ENCODE measurements around the gene OVCA2.

OVCA2 gene

GRCh38 chr17:2058586-2059546 is 17.0 kb downstream of the OVCA2 start:
- DNase-seq (no peak), ATAC-seq (ENCODE audit: insufficient read depth, low read depth) (no peak)
- H3K4me2 ChIP-seq (ENCODE audit: insufficient read depth, low read length), result no peak overlapping the region
- H4K20me1 ChIP-seq (ENCODE audit: insufficient read depth, low read length), result peaks cover 11% of the 10 kb centered on the region
- no peaks in the 10 kb centered on the region for H3K79me2 ChIP-seq (ENCODE audit: insufficient read depth, low read length)
- peaks cover 27% of the 10 kb centered on the region for H3K36me3 ChIP-seq (ENCODE audit: insufficient read depth, low read length)
- H3K27me3 ChIP-seq (ENCODE audit: insufficient read depth, low read length, poor library complexity), result peaks cover 18% of the 10 kb centered on the region
- H3K27ac ChIP-seq (ENCODE audit: low read length), result no peak overlapping the region
- H3K9ac ChIP-seq (ENCODE audit: low read depth, low read length), result no peak overlapping the region
- H3K4me3 ChIP-seq (ENCODE audit: low read depth in 1 of 2, low read length in 2 of 2), result no peak overlapping the region
- H2AFZ ChIP-seq (ENCODE audit: low read depth, low read length), result no peak overlapping the region
- TF ChIP-seq, protein P1, sequence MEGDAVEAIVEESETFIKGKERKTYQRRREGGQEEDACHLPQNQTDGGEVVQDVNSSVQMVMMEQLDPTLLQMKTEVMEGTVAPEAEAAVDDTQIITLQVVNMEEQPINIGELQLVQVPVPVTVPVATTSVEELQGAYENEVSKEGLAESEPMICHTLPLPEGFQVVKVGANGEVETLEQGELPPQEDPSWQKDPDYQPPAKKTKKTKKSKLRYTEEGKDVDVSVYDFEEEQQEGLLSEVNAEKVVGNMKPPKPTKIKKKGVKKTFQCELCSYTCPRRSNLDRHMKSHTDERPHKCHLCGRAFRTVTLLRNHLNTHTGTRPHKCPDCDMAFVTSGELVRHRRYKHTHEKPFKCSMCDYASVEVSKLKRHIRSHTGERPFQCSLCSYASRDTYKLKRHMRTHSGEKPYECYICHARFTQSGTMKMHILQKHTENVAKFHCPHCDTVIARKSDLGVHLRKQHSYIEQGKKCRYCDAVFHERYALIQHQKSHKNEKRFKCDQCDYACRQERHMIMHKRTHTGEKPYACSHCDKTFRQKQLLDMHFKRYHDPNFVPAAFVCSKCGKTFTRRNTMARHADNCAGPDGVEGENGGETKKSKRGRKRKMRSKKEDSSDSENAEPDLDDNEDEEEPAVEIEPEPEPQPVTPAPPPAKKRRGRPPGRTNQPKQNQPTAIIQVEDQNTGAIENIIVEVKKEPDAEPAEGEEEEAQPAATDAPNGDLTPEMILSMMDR (IDR thresholded peaks at IDR 0.05; ENCODE audit: borderline replicate concordance, extremely low read depth, low read length, poor library complexity, severe bottlenecking), result peak; percentile 64
- no peak for TF ChIP-seq EZH2 (IDR thresholded peaks at IDR 0.05; ENCODE audit: borderline replicate concordance, low read depth, low read length, severe bottlenecking)
- peaks cover 24% of the 10 kb centered on the region for H3K4me1 ChIP-seq (ENCODE audit: insufficient read depth, low read length)
- H3K9me3 ChIP-seq (ENCODE audit: insufficient read depth, low read length, severe bottlenecking), result no peaks in the 10 kb centered on the region

DNA sequence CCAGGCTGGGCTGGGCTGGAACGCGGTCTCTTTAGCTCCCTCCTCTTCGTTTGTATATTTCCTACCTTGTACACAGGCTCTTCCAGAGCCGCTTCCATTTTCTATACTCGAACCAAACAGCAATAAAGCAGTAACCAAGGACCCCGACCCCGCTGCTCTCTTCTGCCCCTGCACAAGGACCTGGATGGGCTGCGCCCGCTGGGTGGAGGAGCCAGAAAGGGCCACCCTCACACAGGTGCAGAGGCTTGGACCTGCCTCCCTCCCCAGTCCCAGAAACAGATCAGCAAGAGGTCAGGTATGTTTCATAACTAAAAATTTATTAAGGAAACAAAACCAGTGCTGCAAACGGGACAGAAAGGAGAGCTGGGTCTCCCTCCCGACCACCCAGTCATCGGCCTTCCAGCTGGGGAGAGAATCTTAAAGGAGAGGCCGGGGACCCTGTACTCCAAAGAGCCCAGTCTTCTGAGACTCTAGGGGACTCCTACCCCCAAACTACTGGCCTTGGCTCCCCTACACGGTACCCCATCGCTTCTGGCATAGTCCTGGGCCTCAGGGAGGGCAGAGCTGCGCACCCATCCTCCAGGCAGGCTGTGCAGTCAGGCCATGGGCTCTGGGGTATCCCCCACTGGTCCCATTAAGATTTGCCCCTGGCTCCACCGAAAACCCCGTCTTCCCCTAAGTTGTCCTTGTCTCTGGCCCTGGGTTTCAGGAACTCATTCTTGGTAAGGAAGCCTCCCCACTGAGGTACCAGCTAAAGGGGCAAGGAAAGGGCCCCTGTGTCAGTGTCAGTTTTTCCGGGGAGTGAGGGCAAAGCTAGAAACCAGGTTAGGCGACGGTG is 17.9 kb downstream of the OVCA2 start:
- peaks cover 15% of the 10 kb centered on the region for H3K4me1 ChIP-seq (ENCODE audit: insufficient read depth, low read length)
- peaks cover 9% of the 10 kb centered on the region for H3K27me3 ChIP-seq (ENCODE audit: insufficient read depth, low read length, poor library complexity)
- H3K27ac ChIP-seq (ENCODE audit: low read length), result no peak overlapping the region
- peaks cover 3% of the 10 kb centered on the region; the same call in 1 of the 2 replicates for H4K20me1 ChIP-seq (ENCODE audit: insufficient read depth, low read length)
- H3K4me2 ChIP-seq (ENCODE audit: insufficient read depth, low read length), result no peak overlapping the region
- H3K9ac ChIP-seq (ENCODE audit: low read depth, low read length), result no peak overlapping the region
- H3K79me2 ChIP-seq (ENCODE audit: insufficient read depth, low read length), result no peaks in the 10 kb centered on the region
- no peak overlapping the region for H3K4me3 ChIP-seq (ENCODE audit: low read depth in 1 of 2, low read length in 2 of 2)
- ATAC-seq (ENCODE audit: insufficient read depth, low read depth) (no peak), DNase-seq (no peak)
- TF ChIP-seq EZH2 (IDR thresholded peaks at IDR 0.05; ENCODE audit: borderline replicate concordance, low read depth, low read length, severe bottlenecking), result no peak
- TF ChIP-seq, protein P1 (IDR thresholded peaks at IDR 0.05; ENCODE audit: borderline replicate concordance, extremely low read depth, low read length, poor library complexity, severe bottlenecking), result no peak
- no peaks in the 10 kb centered on the region for H3K9me3 ChIP-seq (ENCODE audit: insufficient read depth, low read length, severe bottlenecking)
- no peak overlapping the region for H2AFZ ChIP-seq (ENCODE audit: low read depth, low read length)
- peaks cover 36% of the 10 kb centered on the region for H3K36me3 ChIP-seq (ENCODE audit: insufficient read depth, low read length)

DNA sequence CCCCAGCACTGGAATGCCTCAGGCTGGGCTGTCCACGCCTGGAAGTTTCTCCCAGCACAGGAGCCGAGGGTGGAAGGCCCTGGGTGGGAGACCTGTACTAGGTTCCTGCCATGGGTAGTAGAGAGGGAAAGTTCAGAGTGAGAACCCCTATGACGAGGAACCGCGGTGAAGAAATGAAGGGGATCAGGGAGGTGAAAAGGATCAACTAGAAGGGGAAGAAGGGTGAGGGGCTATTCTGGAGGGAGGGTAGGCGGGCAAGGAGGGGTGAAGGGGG is 18.5 kb downstream of the OVCA2 start:
- Histone ChIP-seq H3K79me2 (ENCODE audit: insufficient read depth, low read length) (no peaks in the 10 kb centered on the region), H3K36me3 (ENCODE audit: insufficient read depth, low read length) (peaks cover 41% of the 10 kb centered on the region), H3K9me3 (ENCODE audit: insufficient read depth, low read length, severe bottlenecking) (no peaks in the 10 kb centered on the region), H3K27me3 (ENCODE audit: insufficient read depth, low read length, poor library complexity) (peaks cover 3% of the 10 kb centered on the region), H3K9ac (ENCODE audit: low read depth, low read length) (no peak overlapping the region), H3K4me2 (ENCODE audit: insufficient read depth, low read length) (no peak overlapping the region), H4K20me1 (ENCODE audit: insufficient read depth, low read length) (peaks cover 6% of the 10 kb centered on the region; the same call in 1 of the 2 replicates), H3K27ac (ENCODE audit: low read length) (no peak overlapping the region), H3K4me1 (ENCODE audit: insufficient read depth, low read length) (peaks cover 9% of the 10 kb centered on the region), H3K4me3 (ENCODE audit: low read depth in 1 of 2, low read length in 2 of 2) (no peak overlapping the region), H2AFZ (ENCODE audit: low read depth, low read length) (no peak overlapping the region)
- DNase-seq (no peak), ATAC-seq (ENCODE audit: insufficient read depth, low read depth) (no peak)
- TF ChIP-seq, protein P1 (IDR thresholded peaks at IDR 0.05; ENCODE audit: borderline replicate concordance, extremely low read depth, low read length, poor library complexity, severe bottlenecking), result no peak
- TF ChIP-seq EZH2 (IDR thresholded peaks at IDR 0.05; ENCODE audit: borderline replicate concordance, low read depth, low read length, severe bottlenecking), result no peak

All from DND-41 (cell line).